ENCODE data around the gene STK11IP. TPM values are rescaled to one million over a fixed set of nuclear protein-coding genes. Genes with fewer than 3 reads are reported as not detected.

The STK11IP gene
- total RNA-seq, 1 donor from 2014 or later, result 6.9 TPM

- no peak for DNase-seq (ENCODE audit: low read depth, low spot score)
Observed at GRCh38 chr2:219576505-219577388, 20.9 kb upstream of the STK11IP start.

GRCh38 chr2:219578811-219579613 lies 18.6 kb upstream of the STK11IP start:
- no peak for DNase-seq (ENCODE audit: low read depth, low spot score)

GRCh38 chr2:219581346-219581745 lies 16.3 kb upstream of the STK11IP start:
- no peak for DNase-seq (ENCODE audit: low read depth, low spot score)

GRCh38 chr2:219591091-219591490 lies 6.6 kb upstream of the STK11IP start:
- DNase-seq (ENCODE audit: low read depth, low spot score), result no peak

GRCh38 chr2:219592736-219593135 lies 4.9 kb upstream of the STK11IP start:
- no peak for DNase-seq (ENCODE audit: low read depth, low spot score)

- no peak for DNase-seq (ENCODE audit: low read depth, low spot score)
Observed at GRCh38 chr2:219593154-219593553, 4.5 kb upstream of the STK11IP start.

- no peak for DNase-seq (ENCODE audit: low read depth, low spot score)
Observed at GRCh38 chr2:219595256-219595655, 2.4 kb upstream of the STK11IP start.

- no peak for DNase-seq (ENCODE audit: low read depth, low spot score)
Observed at GRCh38 chr2:219596954-219597551, 604 bp upstream of the STK11IP start.

- DNase-seq (ENCODE audit: low read depth, low spot score), result no peak
Observed at GRCh38 chr2:219598308-219599078, 836 bp downstream of the STK11IP start.

GRCh38 chr2:219603771-219604170 lies 6.1 kb downstream of the STK11IP start:
- DNase-seq (ENCODE audit: low read depth, low spot score), result no peak

- no peak for DNase-seq (ENCODE audit: low read depth, low spot score)
Observed at GRCh38 chr2:219605607-219605954, 7.9 kb downstream of the STK11IP start.

- DNase-seq (ENCODE audit: low read depth, low spot score), result no peak
Observed at GRCh38 chr2:219607931-219608330, 10.3 kb downstream of the STK11IP start.

- no peak for DNase-seq (ENCODE audit: low read depth, low spot score)
Observed at GRCh38 chr2:219608399-219608964, 10.8 kb downstream of the STK11IP start.

GRCh38 chr2:219609149-219609750 lies 11.6 kb downstream of the STK11IP start:
- DNase-seq (ENCODE audit: low read depth, low spot score), result no peak

GRCh38 chr2:219611306-219611705 lies 13.6 kb downstream of the STK11IP start:
- no peak for DNase-seq (ENCODE audit: low read depth, low spot score)

- no peak for DNase-seq (ENCODE audit: low read depth, low spot score)
Observed at GRCh38 chr2:219611866-219612576, 14.4 kb downstream of the STK11IP start.

- no peak for DNase-seq (ENCODE audit: low read depth, low spot score)
Observed at GRCh38 chr2:219612577-219613286, 15.1 kb downstream of the STK11IP start.

GRCh38 chr2:219613461-219614070 lies 15.9 kb downstream of the STK11IP start:
- DNase-seq (ENCODE audit: low read depth, low spot score), result no peak

Measured in pulmonary artery endothelial cell (primary cell).